HG03378 (cell line): ENCODE measurements around the gene MTFR1L.

Experiments used
- ATAC-seq: cut with Tn5 transposase; IDR thresholded peaks from one replicate; pipeline ENCODE4 v1.9.1; 2021; ENCODE audit warnings: mild to moderate bottlenecking, moderate library complexity; ENCODE audit not compliant: unreplicated experiment

Gene MTFR1L

DNA sequence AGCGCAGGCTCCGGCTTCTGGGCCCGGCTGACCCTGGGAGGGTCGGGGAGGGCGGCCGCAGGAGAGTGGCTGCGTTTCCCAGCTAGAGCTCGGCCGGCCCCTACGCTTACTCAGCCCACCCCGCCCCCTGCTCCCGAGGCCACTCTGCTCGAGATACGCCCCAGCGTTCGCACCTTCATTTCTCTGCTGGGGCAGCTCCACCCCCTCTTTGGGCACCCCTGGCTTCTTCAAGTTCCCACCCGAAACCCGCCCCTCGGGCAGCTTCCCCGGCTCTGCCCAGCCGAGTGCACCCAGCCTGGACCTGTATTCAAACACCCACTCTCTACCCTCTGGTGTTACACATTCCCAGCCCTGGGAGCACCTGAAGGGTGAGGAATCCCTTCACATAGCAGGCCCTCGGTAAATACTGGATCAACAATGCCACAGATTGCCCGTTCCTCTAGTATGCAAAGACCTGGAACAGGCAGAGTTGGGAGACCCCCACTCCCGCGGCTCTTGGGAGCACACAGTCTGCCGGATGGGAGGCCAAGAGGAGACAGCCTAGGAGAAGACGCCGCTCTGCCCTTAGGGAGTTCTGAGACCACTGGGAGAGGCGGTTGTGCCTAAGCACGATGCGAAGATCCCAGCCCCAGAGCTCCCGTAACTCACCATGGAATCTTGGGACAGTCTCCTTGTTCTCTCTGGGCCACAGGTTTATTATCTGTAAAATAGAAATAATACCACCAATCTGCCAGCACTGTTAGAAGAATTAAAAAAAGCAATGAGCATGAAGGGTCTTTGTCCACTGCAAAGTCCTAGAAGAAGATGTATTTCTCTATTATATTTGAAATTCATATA, 56.3 kb downstream of the MTFR1L start:
- ATAC-seq = no peak

DNA sequence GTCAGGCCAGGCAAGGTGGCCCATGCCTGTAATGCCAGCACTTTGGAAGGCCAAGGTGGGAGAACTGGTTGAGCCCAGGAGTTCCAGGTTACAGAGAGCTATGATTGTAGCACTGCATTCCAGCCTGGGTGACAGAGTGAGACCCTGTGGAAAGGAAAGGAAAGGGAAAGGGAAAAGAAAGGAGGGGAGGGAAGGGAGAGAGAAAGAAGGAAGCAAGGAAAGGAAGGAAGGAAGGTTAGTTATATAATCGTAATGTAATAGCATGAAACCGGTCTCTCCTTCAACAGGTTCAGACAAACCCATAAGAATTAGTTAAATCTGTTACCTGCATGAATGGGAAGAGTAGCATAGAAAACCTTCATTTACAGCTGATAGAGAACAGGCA, 56.9 kb downstream of the MTFR1L start:
- no peak for ATAC-seq

DNA sequence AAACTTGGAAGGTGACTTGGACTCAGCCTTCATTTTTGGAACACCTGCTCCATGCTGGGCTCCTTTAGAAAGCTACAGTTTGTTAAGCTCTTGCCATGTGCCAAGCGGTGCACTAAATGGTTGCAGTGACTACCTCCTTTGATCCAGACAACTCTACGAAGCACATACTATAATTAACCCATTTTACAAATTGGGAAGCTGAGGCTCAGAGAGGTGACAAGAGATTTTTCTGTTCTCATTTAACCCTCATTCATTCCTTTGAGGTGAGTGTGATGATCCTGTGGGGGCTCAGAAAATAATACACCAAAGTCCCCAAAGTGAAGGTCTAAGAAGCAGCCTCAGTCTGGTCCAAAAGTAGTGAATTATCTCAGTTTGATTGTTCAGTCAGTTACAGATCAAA, 57.4 kb downstream of the MTFR1L start:
- no peak for ATAC-seq

DNA sequence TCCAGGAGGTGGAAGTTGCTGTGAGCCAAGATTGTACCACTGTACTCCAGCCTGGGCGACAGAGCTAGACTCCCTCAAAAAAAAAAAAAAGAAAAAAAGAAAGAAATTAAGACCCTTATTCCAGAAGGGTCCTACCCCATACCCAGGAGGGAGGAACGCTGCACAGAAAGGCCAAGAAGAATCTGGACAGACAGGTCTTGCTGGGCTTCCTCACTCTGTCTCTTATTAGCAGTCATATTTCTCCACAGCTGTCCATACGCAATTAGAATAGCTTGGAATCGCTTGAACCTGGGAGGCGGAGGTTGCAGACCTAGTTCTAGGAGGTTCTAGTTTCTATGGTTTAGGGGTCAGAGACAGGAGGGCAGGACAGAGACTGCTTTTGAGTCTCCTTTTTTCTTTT, 58.9 kb downstream of the MTFR1L start:
- ATAC-seq = no peak

DNA sequence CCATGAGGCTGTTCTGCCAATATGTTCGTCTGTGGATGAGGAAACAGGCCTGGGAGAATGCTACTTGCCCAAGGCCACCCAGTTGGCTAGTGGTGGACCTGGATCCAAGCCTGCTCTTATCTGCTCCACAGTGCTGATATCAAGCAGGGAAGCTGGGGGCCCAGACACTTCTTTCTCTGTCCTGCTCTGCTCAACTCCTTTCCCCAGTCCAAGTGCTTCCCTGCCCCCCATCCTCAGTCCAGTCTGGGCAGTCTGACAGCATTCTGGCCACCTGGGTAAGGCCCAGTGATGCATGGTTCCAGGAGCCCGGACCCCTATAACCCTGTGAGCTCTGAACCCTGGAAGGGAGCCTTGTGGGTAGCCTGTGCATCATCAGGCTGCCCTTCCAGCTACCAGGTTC, 59.9 kb downstream of the MTFR1L start:
- no peak for ATAC-seq

DNA sequence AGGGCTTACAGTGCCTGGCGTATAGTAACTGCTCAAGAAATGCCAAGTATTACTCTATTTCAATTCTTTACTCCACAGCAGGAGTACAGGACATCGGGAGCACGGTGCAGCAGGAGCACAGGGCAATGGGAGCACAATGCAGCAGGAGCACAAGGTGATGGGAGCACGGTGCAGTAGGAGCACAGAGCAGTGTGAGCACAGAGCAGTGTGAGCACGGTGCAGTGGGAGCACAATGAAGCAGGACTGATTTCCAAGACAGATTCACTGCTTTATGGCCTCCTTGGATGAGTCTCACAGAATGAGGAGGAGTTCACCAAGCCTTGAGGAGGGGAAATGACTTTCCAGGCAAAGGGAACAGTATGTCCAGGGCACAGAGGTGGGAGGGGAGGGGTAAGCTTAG, 60.8 kb downstream of the MTFR1L start:
- no peak for ATAC-seq

DNA sequence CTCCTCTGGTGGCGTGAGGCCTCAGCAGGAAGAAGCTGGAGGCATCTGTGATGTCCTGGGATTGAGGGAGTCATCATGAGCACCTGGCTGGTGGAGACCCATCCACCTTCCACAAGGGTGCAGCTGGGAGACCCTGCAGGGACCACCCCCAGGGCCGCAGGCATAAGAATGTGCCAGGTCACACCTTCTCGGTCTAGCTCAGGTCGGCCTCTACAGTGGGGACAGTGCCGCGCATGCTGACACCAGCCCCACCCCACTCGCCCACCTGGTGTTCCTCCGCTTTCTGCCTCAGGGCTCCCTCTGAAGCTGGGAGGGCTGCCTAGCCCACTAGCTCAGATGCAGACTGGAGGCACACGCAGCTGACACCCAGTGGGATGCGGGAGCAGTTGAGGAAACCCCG, 61.5 kb downstream of the MTFR1L start:
- no peak for ATAC-seq
